Epithelial cell of proximal tubule (primary cell): ENCODE data around the gene CDCA8. TPM values are rescaled to one million over a fixed set of nuclear protein-coding genes. Genes with fewer than 3 reads are reported as not detected.

Experiments used
- DNase-seq: peaks from one replicate; pipeline ENCODE4 v3.0.0-alpha.2; 2011; ENCODE audit warnings: low read depth
- H3K4me3 ChIP-seq: 2 replicates; pipeline ENCODE4 v1.5.1; 2011; ENCODE audit warnings: low read depth, mild to moderate bottlenecking, low read length
- total RNA-seq: library from RNA; depleted of rRNA; stranded (reverse); fragments of >200 nt; gene quantifications from 2 replicates; pipeline ENCODE4 v1.2.3, GENCODE V29; 2015
- TF ChIP-seq, protein P1 (sequence below): conservative IDR thresholded peaks from 2 replicates; pipeline ENCODE4 v1.5.1; 2012; ENCODE audit warnings: low read depth, mild to moderate bottlenecking, low read length

Gene CDCA8
- total RNA-seq, 1 donor from 2014 or later = 42.2 TPM

DNA sequence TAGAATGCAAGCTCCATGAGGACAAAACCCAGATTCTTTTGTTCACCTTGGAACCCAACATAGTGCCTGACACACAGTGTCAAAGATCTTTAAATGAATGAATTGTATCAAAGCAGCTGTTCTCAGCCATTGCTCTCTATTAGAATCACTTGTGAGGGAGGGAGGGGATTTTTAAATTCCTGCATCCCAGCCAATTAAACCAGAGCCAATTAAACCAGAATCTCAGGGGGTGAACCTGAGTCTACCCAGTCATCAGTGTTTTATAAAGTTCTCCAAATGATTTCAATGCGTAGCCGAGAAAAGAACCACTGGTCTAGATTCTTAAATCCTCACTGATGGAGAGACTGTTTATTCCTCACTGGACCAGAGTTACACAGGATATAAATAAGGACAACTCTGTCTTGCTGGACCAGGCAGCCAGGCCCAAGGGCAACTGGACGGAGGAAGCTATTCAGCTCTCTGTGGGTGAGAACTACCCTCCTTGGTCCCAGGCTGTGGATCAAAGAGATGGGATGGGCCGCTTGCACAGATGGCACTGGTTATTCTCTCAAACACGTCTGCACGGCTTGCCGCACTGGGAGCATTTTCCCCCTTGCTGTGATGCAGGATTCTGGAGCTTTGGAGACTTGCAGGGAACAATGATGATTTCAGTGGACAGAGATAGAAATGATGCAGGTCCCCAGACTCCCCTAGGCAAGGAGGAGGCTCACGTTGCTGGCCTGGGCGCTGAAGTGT, 20.0 kb upstream of the CDCA8 start:
- TF ChIP-seq, protein P1, sequence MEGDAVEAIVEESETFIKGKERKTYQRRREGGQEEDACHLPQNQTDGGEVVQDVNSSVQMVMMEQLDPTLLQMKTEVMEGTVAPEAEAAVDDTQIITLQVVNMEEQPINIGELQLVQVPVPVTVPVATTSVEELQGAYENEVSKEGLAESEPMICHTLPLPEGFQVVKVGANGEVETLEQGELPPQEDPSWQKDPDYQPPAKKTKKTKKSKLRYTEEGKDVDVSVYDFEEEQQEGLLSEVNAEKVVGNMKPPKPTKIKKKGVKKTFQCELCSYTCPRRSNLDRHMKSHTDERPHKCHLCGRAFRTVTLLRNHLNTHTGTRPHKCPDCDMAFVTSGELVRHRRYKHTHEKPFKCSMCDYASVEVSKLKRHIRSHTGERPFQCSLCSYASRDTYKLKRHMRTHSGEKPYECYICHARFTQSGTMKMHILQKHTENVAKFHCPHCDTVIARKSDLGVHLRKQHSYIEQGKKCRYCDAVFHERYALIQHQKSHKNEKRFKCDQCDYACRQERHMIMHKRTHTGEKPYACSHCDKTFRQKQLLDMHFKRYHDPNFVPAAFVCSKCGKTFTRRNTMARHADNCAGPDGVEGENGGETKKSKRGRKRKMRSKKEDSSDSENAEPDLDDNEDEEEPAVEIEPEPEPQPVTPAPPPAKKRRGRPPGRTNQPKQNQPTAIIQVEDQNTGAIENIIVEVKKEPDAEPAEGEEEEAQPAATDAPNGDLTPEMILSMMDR = no peak
- H3K4me3 ChIP-seq = no peak overlapping the region
- no peak for DNase-seq

DNA sequence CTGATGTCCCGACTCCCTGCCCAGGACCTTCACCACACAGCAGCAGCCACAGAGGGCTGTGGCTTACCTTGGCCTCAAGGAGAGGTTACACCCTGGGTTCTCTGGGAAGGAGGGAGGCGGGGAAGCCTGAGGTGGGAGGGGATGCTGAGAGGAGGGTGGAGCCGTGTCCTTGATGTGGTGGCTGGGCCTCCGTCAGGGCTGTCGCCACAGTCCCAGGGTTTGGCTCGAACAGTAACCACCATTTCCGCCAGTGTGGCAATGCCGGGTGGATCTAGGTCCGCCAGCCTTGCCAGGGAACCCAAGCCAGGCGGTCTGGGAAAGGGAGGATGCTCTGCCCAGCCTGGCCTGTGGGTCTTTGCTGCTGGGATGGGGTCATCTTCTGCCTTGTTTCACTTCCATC, 18.4 kb upstream of the CDCA8 start:
- TF ChIP-seq, protein P1 = no peak

DNA sequence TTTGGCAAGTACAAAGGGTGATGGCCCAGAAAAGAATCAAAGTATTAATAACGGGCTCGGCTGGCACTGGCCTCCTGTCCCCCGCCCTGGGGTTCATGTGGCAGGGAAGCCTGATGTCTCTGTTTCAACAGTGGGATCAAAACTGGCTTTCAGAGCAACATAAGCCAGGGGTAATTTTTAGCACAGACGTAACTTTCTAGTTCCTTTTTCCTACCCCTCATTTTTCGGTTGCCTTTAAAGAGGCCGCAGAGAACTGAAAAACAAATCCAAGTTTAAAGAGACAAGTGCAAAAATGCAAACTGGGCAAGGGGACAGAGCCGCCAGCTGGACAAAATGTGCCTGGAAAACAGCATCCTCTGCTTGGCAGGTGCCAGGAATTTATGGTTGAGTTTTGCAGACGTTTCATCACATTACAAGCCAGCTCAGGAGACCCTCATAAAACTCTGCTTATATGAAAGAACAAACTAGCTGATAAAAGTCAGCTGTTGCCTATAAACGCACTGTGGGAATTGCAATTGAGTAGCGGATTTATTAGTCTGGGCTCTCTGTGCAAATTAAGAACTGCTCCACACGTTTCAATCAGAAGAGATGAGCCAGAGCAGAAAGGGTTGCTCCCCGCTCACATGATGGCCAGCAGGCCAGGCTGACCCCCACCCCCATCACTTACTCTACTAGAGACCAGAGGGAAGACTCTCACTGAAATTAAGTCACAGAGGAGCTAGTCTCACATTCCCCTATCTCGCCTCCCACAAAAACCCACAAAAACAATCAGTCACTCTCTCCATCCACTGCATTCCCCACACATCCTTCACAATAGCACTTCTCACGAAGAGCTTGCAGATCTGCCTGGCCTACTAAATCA, 15.8 kb upstream of the CDCA8 start:
- TF ChIP-seq, protein P1 = no peak
- H3K4me3 ChIP-seq = no peak overlapping the region
- no peak for DNase-seq

More for the DNA sequence above, 18.4 kb upstream of the CDCA8 start:
- no peak overlapping the region for H3K4me3 ChIP-seq
- DNase-seq = no peak

DNA sequence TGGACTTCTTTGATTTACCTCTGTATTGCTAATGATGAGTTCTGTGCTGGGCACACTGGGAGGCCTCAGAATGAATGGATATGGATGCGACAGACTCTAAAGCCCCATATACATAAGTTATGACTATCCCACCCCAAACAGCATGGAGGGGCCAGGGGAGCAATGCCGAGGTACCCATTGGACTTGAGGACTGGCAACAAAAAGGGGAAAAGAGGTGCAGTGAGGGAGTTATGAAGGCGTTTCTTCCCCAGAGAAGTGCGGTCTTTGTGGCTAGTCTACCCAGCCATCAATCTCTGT, 15.2 kb upstream of the CDCA8 start:
- TF ChIP-seq, protein P1 = no peak
- no peak for DNase-seq
- H3K4me3 ChIP-seq = no peak overlapping the region

DNA sequence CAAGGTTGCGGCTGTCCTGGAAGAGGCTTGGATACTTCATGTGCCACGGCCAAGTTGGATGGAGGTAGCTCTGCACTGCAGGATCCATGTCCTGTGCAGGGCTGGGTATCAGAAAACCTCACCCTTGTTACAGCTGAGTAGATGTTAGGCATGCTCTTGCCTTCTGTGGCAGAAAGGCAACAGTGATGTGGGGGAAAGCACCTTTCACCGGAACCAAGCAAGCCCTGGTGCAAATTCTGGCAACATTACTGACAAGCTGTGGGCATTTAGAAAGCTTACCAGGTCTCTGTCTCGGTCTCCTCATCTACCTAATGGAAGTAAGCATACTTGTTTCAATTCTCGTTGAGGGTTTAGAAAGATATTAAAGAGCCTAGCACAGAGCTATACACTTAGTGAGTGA, 14.5 kb upstream of the CDCA8 start:
- TF ChIP-seq, protein P1 = no peak
- DNase-seq = no peak

DNA sequence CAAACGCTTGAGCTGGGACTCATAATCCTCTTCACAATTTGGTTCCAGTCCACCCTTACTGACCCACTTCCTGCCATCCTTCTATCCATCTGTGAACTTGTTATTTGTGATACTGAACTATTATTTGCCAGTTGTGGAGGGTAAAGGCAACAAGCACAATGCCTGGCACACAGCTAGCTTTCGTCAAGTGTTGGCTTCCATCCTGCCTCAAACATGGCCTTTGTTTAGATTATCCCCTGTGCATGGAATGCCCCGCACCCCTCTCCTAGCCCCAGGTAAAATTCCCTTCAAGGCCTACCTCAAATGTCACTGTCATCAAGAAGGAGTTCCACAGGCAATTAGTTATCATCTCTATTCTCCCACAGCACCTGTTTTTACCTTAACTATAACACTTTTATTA, 11.4 kb upstream of the CDCA8 start:
- TF ChIP-seq, protein P1 = no peak
- H3K4me3 ChIP-seq = no peak overlapping the region
- DNase-seq = no peak

More for the DNA sequence above, 14.5 kb upstream of the CDCA8 start:
- no peak overlapping the region for H3K4me3 ChIP-seq
